Stimulated activated CD4-positive, alpha-beta T cell treated with anti-CD3 and anti-CD28 coated beads, TNF-alpha, amount 100 ng/mL, for 24 hours (primary cell): ENCODE results near the gene COG5.
A peak's percentile ranks its signal among the peaks of the same experiment; 100 is the strongest.

ENCODE experiments used
- DNase-seq, 3 experiments: peaks; one replicate each; pipeline ENCODE4 v3.0.0-alpha.2; 2020; ENCODE audit warnings: low read depth in 3 of 3

The COG5 gene

DNA sequence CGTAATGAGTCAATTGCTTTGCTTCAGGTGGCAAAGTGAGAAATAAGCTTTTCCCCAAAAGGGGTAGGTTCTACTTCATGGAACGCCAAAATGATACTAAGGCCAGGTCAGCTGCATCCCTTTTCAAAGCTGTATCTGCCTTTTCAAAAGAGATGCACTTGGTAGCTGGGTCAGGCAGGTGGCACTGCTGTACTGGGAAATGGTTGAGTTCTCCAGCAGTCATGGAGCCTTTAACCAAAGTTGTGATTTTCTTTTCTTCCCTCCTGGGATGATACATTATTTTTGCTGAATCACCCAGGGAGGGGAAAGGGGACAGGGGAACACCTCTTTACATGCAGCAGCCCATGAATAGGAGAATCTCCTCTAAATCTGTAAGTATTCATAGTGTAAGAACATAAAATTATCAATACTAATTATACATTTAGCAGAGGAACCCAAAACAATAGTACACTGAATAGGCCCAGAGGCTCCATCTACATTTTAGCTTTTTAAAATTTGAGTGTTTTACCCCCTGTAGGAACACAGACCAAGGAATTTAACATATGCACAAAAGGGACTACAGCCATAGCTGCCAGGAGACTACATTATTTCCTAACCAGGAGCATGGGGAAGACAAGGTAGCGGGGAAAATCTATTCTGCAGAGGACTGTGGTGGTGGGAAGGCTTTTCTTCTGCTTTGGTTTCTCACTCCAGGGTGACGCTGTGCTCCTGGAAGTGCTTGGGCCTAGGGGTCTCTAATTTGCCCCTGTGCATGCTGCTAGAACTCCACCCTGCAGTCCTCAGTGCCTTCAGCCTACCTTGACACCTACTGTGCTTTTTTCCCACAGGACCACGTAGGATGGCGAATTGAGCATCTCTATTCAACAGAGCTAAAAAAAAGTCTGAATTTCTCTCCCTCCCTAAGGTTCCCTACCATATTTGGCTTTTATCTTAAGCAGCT, 100.3 kb downstream of the COG5 start:
- DNase-seq, result peak in 2 of 3 experiments; percentile 8 to 12

DNA sequence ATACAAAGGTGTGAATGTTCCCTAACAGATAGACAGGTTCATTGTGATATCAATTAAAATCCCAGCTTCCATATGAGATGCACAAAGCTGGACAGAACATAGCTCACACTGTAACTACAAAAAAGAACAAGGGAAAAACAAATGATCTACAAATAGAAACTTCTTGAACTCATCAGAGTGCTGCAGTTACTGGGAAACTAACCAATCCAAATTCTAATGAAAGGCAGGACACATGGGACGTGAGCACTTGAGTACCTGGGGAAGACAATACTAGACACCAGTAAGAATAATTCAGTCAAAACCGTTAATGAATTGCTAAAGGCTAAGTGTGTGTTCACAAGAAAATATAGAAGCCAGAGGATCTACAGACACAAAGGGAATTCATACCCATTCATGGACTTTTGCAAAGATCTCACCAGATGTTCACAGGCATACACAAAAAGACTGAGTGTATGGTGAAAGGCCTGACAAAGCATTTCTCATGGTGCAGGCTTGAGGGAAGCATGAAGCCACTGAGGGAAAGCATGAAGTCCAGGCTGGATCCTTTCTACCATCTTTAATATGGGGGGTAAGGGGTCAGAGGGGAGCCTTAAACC, 101.7 kb downstream of the COG5 start:
- DNase-seq, result no peak

DNA sequence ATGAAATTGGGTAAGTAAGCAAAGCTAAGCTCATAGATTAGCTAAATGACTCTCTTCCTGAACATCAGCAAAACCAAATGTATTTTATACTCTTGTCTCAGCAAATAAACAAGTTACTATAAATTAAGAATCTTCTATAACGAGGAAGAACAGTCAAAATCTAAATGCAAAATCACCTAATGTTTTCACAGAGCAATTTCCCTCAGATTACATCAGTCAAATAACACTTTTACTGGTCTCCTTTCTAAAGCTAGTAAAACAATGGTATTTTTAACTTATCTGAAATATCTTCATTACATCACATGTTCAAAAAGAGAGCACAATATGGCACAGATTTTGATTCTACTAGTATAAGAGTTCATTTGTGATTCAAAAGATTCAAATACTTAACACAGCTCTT, 110.3 kb downstream of the COG5 start:
- DNase-seq, result no peak

DNA sequence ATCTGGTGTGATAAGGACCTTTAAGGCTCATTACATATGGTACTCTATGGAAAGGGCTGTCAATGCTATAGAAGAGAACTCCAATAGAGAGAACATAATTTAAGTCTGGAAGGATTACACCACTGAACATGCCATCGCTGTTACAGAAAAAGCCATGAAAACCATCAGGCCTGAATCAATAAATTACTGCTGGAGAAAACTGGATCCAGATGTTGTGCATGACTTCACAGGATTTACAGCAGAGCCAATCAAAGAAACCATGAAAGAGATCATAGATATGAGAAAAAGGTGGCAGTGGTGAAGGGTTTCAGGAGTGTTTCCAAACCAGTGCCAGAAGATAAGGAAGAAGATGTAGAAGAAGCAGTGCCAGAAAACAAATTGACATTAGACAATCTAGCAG, 112.8 kb downstream of the COG5 start:
- no peak for DNase-seq

DNA sequence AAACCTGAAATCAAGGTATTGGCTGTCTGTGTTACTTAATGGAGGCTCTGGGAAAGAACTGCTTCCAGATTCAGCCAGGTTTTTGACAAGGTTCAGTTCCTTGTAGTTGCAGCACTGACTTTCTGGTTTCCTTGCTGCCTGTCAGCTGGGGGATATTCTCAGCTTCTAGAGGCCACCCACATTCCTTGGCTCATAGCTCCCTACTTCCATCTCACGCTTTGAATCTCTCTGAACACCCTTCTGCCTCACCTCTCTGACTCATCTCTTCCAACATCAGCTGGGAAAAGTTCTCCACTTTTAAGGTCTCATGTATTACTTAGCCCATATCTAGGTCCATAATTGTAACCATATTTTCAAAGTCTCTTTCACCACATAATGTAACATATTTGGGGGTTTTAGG, 116.7 kb downstream of the COG5 start:
- no peak for DNase-seq

DNA sequence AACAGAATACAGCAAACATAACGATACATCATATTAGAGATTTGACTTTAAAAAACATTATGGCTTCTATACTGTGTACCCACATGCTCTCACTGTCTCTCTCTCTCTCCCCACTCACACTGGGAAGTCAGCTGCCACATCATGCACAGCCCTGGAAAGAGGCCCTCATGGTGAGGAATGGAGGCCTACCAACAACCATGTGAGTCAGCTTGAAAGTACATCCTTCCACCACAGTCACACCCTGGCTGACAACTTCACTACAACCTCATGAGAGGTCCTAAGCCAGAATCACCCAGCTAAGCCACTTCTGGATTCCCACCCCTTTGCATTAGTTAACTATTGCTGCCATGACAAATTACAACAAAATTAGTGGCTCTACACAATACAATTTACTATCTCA, 117.2 kb downstream of the COG5 start:
- peak in 1 of 3 experiments; percentile 3 for DNase-seq

DNA sequence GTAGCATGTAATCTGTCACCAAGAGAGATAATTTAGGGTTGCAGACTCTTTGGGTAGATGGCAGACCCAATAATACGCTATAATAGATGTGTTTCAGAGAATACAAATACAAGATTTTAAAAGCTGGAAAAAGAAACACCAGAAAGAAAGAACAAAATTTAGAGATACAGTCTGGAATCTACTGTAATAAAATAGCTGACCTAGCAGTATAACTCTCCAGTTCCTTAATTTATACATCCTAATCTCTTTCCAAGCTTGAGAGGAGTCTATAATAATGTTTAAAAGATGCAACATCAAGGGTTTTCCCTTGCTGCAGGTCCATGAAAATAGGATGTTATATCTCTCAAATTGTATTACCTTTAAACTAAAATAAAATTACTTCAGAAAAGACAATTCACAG, 121.0 kb downstream of the COG5 start:
- no peak for DNase-seq

DNA sequence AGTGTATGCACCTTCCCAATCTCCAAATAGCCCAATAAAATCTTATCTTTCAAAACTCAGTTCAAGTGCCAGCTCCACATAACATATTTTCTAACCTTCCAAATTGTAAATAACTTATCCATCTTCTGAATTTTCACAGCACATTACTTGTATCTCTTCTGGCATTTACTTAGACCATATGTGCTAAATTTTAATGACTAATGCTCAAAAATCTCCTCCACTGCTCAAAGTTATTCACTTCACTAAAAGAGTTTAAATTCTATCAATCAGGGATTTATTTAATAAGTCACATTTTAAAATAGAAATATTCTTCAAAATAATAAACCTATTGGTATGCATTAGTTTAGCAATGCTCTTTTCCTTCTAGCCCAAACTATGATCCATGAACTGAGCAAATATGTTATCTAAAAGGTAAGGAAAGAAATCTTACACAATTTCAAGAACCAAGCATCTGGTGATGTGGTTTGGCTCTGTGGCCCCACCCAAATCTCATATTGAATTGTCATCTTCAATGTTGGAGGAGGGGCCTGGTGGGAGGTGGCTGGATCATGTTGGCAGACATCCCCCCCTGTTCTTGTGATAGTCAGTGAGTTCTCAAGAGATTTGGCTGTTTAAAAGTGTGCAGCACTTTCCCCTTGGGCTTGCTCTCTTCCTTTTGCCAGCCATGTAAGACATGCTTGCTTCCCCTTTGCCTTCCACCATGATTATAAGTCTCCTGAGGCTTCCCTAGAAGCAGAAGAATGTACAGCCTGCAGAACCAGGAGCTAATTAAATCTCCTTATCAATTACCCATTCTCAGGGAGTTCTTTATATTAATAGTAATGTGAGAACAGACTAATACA, 121.9 kb downstream of the COG5 start:
- DNase-seq, result no peak

DNA sequence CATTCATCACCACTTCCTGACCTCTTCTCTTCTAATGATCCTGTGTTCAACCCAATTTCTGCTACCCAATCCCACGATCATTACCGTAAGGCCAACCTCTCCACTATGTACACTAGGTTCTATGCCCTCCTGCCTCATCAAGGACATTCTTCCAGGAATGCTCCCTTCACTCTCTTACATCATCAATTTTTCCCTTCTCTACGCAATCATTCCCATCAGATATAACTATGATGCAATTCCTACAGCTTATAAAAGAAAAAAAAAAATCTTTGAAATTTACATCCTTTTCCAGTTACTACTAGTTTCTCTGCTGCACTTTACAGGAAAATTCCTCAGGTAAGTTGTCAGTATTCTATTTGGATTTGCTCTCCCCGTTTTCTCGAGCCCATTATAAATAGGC, 124.7 kb downstream of the COG5 start:
- no peak for DNase-seq

DNA sequence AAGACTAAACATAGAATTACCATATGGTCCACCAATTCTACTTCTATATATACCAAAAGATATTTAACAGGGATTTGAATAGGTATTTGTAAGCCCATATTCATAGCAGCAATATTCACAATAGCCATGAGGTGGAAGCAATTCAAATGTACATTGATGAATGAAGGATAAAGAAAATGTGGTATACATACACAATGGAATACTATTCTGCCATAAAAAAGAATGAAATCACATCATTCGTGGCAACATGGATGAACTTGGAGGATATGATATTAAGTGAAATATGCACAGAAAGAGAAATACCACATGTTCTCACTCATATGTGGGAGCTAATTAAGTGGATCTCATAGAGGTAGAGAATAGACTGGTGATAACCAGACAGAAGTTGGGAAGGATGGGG, 128.0 kb downstream of the COG5 start:
- no peak for DNase-seq

DNA sequence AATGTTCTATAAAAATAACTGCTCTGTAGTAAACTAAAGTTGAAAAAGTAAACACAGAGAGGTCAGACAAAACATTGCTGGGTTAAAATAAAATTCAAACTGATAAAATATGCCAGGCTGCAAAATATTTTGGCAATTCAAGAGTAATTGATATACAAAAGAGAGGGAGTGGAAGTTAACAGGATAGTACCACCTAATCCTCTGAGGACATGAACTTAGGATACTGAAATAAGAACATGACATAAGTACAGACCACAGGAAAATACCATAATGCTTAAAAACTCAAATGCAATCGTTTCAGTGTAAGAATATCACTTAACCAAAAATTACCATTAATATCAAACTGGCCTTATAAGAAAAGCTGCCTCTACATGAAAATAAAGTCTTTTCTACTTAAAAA, 131.5 kb downstream of the COG5 start:
- no peak for DNase-seq

DNA sequence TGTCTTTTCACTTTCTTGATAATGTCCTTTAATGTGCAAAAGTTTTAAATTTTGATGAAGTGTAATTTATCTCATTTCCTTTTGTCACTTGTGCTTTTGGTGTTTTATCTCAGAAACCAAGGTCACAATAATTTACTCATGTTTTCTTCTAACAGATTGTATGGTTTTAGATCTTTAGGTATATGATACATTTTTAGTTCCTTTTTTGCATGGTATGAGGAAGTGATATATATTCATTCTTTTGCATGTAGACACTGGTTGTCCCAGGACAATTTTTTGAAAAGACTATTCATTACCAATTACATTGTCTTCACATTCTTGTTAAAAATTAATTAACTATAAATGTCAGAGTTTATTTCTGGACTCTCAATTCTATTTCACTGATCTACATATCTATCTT, 133.7 kb downstream of the COG5 start:
- DNase-seq, result no peak

DNA sequence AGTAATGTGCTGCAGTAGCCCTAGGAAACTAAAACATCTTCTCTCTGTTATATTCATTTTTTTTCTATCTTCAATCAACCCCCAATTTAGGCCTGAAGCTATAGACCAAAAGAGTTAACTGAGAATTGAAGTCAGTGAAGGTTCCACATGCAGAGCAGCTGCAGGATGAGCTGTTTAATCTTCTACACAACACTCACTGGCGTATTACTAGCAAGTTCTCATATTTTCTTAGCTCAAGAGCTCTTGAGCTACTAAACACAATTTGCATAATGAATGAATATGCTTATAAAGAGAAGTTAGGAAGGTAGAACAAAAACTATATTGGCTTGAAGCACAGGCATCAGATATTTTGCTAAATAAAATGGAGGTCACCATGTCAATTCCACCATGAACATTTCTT, 135.1 kb downstream of the COG5 start:
- DNase-seq, result no peak

DNA sequence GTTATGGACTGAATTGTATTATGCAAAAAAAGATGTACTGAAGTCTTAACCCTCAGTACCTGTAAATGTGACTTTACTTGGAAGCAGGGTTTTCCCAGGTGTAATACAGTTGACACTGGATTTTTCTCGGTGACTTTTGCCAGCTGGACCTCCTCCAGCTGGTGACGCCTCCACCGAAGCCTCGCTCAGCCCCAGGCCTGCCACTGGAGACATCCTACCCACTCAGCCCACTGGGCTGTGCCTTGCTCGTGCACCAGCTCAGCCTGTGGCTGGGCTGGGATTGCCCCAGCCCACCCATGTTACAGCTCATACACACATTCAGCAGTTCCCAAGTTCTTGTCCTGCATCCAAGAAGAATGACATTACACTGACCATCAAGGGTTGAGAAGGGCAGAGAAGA, 136.3 kb downstream of the COG5 start:
- no peak for DNase-seq

DNA sequence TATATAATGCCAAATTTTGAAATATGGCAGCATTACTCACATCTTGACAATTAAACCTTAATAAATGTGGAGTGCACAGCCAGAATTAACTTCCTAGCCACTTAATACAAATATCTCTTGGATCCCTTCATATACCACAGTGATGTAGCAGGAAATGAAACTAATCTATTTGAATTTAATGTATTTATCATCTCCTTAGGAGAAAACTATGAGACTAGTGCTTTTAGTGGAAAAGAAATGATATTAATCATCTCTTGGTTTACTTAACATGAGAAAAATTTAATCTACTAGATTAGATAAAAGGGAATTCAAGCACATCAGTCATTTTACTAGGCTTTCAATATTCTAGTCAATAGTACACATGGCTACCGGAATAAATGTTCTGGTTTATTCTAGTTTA, 149.5 kb downstream of the COG5 start:
- DNase-seq, result no peak

DNA sequence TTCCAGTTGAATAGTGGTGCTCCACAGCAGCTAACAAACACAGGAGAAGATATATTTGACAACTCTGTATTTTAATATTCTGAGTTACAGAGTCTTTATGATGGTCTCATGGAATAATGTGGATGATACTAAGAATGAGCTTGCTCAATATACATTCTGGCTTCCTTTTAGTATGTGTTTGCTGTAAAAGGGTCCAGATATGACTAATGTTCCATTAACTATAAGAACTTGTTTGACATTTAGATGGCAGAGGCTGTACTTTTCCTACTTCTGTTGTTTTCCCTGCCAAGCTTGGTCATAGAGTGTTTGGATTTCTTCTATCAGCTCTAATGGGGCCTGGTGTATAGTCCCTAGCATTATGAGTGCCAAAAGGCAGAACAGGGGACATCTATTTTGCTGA, 155.4 kb downstream of the COG5 start:
- no peak for DNase-seq

DNA sequence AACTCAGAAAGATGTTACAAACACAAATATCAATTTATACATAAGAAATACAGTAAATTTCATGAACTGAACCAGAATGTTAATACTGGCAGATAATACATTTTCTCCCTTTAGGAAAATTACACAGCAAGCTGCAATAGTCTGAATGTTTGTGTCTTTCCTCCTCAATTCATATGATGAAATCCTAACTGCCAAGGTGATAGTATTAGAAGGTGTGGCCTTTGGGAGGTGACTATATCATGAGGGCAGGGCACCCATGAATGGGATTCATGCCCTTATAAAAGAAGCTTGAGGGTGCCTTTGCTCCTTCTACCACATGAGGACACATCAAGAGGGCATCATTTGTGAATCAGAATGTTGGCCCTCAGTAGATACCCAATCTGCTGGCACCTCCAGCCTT, 158.2 kb downstream of the COG5 start:
- no peak for DNase-seq

DNA sequence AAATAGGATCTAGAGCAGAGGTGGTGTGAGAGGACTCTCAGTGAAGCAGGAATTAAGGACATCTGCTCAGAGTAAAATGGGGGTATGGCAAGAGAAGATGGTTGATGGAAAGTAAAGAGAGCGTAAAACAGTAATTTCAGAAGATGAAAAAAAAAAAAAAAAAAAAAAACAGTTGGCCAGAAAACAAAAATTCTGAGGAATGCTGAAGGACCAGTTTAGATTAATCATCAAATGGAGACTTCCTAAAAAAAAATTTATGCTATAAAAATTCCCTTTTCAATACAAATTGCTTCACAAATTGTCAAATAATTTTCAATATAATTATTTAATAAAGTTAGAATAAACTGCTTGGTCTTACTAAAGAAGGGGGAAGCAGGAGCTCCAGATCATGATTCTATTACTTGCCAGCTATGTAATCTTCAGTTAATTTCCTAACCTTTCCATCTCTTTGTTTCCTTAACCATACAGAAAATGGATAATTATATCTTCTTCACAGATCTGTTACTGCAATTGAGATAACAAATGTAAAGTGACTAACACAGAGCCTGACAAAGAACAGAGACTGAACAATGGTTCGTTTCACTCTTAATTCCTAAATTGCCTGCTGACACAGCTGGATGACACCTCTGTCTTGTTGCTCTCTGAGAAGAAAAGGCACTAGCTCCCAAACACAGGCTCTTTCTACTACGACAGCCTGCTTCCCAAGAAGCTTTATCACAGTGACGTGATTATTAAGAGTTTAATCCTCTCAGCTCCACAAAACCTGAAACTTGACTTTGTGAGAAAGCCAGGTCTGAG, 158.8 kb downstream of the COG5 start:
- no peak for DNase-seq

DNA sequence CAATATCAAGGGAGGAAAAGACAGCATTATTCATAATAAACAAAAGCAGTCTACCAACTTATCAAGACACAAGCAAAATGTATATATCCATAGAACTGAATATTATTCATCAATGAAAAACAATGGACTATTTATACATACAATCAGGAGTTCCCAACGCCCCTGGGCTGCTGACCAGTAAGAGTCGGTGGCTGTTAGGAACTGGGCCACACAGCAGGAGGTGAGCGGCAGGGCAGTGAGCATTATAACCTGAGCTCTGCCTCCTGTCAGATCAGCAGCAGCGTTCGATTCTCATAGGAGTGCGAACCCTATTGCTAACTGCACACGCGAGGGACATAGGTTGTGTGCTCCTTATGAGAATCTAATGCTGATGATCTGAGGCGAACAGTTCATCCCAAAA, 165.6 kb downstream of the COG5 start:
- DNase-seq, result no peak

DNA sequence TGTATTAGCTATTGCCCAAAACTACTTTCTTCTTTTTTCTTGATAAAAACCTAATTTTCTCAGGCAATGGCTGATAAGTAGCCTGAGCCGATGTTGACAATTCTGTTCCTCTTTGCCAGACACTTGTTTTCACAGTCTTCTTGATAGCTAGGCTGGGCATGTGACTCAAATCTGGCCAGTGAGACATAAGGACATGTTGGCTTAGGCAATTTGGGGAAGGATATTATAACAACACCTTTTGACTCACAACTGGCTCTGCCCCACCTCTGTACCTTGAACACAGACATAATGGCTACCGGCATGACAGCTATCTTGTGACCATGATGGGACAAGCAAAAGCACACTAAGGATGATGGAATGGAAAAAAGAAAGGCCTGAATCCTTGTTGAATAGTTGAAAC, 166.7 kb downstream of the COG5 start:
- DNase-seq, result no peak

DNA sequence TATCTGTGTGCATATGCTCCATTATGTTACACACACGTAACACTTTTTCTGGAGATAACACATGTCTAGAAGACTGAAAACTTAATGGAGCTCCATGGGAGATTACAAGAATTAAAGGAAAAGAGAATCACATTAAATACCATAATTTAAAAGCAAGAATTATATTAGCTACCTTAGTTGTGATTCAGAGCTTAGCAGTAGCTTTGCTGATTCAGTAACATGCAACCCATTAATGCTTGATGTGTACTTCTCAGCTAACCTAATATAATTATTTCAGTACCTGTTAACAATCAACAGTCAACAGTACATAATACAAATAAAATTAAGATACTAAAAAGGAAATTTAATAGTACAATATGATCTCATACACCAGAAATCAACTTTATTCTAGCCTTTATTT, 167.6 kb downstream of the COG5 start:
- no peak for DNase-seq

DNA sequence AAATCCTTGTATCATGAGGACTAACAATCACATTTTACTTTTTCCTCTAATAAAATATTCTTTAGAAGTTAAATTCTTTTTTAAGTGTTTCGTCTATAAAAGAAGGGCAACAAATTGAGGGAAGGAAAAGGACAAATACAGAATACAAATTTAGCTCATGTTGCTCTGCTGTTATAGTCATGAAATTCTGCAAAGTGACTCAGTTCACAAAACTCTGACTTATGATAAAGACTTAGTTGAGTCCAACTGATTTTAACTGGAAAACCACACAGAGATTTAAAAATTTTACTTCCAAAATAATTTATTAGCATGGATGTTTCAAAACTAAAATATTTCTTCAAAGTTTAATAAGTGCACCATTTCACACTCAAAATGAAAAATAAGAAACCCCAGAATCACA, 168.9 kb downstream of the COG5 start:
- DNase-seq, result no peak
